Eye (tissue), 1 donor: ENCODE measurements around the gene PCNX4.
"Not testable (repeated sequence)": the region's sequence is repeated elsewhere in the genome, so short reads cannot be mapped to it uniquely, and the experiment has no call there.

Source experiments
- DNase-seq: peaks from one replicate; pipeline ENCODE4 v3.0.0-alpha.2; 2015

The PCNX4 gene

DNA sequence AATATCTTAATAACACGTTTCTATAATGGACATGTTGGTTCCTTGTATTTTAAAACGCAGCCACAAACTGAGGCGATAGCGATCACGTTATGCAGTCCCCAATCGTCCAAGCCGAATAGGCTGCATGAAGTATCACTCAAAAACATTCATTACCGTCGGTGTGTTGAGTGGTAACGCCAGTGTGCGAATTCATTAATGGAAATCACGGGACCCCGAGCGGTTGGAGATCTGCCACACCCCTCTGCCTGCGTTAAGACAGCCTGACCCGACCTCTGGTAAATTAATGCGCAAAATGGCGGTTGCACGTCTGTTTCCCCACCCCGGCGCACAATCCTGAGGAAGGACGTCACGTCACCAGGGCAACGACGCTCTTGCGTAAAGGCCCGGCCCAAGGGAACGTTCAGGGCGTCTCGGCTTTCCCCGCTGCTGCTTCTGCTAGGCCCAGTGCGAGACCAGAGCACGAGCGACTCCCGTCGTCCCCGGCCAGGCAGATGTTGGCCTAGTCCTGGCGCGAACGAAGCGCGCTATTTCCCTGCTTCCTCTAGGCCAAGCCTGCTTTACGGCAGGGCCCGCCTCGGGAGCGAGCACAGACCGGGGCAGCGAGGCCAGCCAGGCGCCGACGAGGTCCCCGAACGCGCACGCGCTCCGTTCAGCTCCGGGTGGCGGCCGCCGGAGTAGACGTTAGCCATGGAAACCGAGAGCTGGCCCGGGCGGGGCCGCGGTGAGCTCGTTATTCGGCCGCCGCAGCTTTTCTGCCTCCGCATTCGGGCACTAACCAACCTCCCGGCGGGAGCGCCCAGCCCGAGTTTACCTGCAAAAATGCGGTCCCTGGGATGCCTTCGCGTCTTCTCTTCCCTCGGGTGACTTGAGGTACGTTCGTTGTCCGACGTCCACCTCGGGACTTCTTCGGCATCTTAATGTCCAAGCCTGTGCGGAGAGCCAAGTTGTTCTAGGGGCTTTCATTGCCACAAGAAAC is at the start of gene PCNX4:
Gene PCNX4 (plus strand): TSS at position 374 of the 976 bp plus-strand sequence. CDS start 15,716 bp downstream, outside the sequence.
- DNase-seq, result peak; percentile 100

GRCh38 chr14:60047976-60048375 is 43.7 kb upstream of the PCNX4 start:
- DNase-seq, result not testable (repeated sequence)

DNA sequence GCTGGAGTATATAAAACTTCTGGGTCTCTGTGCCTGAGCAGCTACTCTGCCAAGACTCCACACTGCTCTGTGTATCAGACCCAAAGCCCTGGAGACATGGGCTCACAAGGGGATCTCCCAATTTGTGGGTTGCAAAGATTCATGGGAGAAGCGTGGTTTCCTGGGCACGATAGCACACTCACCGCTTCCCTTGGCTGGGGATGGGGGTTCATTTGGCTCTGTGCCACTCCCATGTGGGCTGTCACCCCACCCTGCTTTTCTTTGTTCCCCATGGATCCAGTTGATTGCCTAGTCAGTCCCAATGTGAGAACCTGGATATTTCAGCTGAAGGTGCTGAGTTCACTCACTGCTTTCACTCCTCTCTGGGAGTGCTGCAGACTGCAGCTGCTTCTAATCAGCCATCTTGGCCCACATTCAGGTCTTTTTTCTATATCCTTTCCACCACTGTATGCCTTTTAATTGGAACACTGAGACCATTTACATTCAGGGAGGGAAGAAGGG is 40.0 kb upstream of the PCNX4 start:
- peak; percentile 68 for DNase-seq

- no peak for DNase-seq
These were observed 33.6 kb upstream of the PCNX4 start for GRCh38 chr14:60058087-60058486.

DNA sequence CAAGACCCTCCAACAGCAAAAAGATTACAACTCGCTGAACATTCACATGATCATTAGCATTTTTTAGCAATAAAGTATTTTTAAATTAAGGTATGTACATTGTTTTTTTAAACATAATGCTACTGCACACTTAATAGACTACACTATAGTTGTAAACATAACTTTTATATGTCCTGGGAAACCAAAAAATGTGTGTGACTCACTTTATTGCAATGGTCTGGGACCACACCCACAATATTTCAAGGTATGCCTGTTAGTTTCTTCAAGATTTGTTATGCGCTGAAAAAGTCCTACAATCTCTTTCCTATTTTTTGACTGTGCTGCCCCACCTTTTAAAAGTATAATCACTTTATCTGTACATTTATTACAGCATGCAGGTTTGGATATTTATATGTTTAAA is 30.4 kb upstream of the PCNX4 start:
- DNase-seq, result no peak

DNA sequence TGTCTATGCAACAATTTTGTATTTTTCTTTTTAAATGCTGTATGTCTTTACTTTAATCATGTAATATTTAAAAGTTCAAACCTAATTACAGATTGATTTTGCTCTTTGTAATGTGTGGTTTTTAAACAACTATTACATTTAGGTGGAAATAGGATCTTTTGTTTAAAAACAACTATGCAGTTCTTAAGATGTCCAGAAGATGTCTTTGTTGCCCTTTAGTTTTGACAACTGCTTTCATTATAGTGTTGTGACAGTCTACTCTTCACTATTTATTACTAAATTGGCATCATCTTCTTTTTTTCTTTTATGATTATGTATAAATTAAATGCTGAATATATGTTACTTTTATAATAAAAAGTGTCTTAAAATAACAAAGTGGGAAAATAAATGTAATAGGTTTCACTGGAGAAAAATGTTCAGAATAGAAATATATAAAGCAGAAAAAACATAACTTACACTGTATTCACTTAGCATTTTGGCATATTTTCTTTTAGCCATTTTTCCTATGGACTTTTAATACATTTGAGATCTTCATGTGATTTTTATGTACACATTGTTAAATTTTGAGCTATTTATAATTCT is 27.1 kb upstream of the PCNX4 start:
- peak; percentile 33 for DNase-seq

GRCh38 chr14:60067882-60068281 is 23.8 kb upstream of the PCNX4 start:
- DNase-seq, result no peak

- no peak for DNase-seq
These were observed 12.0 kb upstream of the PCNX4 start for GRCh38 chr14:60079723-60080122.

DNA sequence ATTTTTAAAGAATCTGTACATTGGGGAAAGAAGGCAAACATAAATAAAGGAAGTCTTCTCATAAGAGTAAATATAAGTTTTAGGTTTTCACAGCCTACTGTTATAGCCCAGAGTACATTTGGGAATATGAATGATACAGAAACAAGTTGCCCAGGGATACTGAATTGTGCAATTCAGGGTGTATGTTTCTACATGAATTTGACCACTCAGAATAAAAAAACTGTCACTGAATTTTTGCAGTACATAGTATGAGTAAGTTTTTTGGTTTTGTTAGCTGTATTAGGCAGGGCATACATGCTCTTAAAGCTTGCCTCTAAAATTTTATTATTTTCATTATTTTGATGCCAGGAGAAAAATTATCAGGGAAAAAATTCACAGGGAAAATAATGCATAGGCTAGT is 6.6 kb upstream of the PCNX4 start:
- DNase-seq, result no peak

DNA sequence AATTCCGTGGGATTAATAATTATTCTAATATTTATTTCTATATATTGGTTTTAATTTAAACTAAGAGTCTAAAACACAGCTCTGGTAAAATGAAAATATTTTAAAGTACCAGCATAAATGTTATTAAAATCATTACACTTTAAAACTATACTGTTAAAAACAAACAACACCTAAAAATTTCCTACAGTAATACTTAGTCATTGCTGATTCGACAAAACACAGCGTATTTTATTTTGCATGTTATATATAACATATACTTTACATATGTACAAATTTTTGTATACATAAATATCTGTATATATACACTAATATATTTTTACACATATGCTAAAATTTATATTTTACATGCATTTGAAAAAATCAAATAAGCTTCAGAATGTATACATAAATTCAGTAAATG is 6.0 kb upstream of the PCNX4 start:
- no peak for DNase-seq

GRCh38 chr14:60087668-60088067 is 4.1 kb upstream of the PCNX4 start:
- DNase-seq, result no peak

GRCh38 chr14:60089221-60089620 is 2.5 kb upstream of the PCNX4 start:
- DNase-seq, result no peak

- peak; percentile 90 for DNase-seq
These were observed 731 bp upstream of the PCNX4 start for GRCh38 chr14:60090864-60091519.

GRCh38 chr14:60092526-60092920 is 800 bp downstream of the PCNX4 start:
- DNase-seq, result peak; percentile 82

DNA sequence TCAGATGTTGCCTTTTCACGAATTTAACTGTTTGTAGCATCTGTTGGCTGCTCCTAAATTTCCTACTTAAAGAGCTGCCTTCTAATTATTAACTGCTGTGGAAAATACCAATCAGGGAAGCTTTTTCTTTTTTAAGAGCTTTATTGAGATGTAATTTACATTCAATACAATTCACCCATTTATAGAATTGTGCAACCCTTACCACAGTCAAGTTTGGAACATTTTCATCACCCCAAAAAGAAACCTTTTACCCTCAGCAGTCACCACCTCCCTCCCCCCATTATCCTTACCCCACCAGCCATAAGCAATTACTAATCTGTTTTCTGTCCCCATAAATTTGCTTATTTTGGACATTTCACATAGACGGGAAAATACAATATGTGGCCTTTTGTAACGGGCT is 1.4 kb downstream of the PCNX4 start:
- no peak for DNase-seq

DNA sequence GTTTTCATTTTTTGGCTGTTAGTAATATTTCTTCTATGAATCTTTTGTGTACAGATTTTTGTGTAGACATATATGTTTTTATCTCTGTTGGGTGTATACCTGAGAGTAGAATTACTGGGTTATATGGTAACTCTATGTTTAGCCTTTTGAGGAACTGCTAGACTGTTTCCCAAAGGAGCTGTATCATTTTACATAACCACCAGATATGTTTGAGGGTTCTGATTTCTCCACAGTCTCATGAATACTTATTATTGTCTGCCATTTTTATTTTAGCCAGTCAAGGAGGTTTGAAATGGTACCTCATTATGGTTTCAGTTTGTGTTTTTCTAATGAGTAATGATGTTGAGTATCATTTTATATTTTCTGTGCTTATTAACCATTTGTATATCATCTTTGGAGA is 1.9 kb downstream of the PCNX4 start:
- no peak for DNase-seq

DNA sequence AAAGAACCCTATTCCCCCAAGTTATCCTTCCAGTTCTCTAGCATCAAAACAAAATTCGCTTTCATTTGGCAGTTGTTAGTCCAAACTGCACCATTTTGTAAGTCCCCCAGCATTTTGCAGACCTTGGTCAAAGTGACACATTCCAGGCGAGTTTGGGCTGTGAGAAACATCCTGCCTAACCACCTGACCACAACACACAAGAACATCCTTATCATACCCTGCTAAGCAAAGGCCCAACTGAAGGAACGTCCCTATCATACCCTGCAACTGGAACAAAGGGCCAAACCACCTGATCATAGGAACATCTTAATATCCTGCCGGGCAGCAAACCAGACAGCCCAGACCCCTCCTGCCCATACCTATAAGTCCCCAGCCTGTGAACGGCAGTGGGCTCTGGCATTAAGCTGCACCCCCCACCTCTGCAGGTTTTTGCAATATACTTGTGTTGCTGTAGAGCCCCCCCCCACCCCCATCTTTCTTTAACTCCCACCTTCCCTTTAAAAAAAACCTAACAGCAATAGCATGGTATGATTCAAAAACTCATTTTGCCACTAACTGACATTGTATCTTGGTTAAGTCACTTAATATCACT is 2.7 kb downstream of the PCNX4 start:
- peak; percentile 23 for DNase-seq

DNA sequence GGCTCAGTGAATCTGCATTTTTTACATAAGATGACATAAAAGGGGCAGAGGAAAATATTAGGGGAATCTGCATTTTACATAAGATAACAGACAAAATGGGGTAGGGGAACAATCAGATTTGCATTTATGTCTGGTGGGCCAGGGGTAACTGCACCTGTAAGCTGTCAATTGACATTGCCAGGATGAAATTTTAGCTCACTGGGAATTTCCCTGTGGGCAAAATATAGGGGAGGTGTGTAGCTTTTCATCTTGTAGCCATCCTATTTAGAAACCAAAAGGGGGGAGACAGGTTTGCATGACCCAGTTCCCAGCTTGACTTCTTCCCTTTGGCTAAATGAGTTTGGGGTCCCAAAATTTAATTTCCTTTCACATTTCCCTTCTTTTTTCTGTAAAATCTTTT is 3.5 kb downstream of the PCNX4 start:
- no peak for DNase-seq

DNA sequence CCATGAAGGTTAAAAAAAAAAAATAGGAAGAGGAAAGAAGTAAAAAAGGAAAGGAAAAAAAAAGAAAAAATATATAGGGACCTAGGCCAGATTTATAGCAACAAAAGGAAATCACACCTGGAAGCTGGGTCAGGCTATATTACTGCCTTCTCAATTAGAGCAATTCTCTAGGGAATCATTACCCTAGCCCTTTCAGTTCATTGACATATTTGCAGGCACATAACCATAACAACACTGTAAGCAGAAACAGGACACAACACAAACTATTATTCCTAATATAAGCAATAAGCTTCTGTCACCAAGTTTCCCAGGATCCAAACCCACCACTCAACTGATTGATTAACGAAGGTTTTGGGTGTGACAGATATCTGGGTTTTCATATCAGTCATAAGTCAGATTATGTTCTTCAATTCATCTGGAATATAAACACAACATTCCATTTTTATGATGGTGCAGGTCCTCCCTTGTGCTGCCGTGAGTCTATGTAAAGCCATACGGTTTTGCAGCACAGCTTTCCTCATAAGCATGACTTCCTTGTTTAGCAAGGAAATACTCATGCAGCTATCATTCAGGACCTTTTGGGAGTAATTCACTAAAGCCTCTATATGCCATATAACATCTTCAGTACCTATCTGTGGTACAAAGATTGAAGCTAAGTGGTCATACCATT is 4.2 kb downstream of the PCNX4 start:
- no peak for DNase-seq

DNA sequence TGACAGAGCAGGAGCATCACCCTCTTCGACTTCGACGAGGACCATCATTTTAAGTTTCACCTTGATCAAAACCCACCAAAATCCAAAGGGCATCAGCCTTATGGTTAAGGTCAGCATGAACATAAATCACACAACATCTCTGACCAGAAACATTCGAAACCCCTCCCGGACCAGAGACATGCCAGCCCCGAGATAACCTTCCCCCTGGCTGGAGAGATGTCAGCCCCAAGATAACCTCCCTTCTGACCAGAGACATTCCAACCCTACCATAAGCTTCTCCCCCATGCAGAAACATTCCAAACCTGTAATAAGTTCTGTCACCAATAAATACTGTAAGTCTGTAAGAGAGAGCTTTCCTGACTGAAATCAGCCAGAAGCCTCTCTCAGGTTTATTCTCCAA is 6.3 kb downstream of the PCNX4 start:
- DNase-seq, result no peak

GRCh38 chr14:60099855-60100254 is 8.1 kb downstream of the PCNX4 start:
- DNase-seq, result not testable (repeated sequence)

GRCh38 chr14:60101786-60102185 is 10.1 kb downstream of the PCNX4 start:
- no peak for DNase-seq

DNA sequence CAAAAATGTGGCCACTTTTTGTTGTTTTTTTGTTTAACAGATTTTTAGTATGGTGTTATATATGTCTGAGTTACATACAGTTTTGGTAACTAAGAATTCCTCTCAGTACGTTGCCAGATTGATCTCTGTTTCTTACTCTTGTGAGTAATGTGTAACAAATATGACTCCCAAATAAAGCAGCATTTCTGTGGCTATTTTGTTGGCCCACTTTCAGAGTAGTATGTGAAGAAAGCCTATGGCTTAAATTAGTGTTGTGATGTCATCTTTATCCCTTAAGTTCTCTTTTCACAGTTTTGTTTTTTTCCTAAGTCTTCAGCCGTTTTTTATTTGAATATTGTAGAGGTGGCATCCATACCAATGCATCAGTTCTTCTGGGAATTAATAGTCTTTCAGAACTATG is 10.7 kb downstream of the PCNX4 start:
- DNase-seq, result peak; percentile 24
